T-helper 22 cell (primary cell): ENCODE measurements around the gene CELSR1.

Source experiments
- DNase-seq: peaks from one replicate; pipeline ENCODE4 v3.0.0-alpha.2; 2020; ENCODE audit warnings: low read depth

Gene CELSR1

GRCh38 chr22:46537225-46537945 lies at the start of gene CELSR1:
CELSR1 (minus strand) TSS chr22:46537620; CDS start chr22:46537170, 450 bp downstream.
- no peak for DNase-seq

- no peak for DNase-seq
Observed at GRCh38 chr22:46587061-46587460, 49.6 kb upstream of the CELSR1 start.

GRCh38 chr22:46586531-46587011 lies 49.2 kb upstream of the CELSR1 start:
- no peak for DNase-seq

GRCh38 chr22:46586123-46586519 lies 48.7 kb upstream of the CELSR1 start:
- DNase-seq, result no peak

- DNase-seq, result no peak
Observed at GRCh38 chr22:46585340-46586122, 48.1 kb upstream of the CELSR1 start.

- no peak for DNase-seq
Observed at GRCh38 chr22:46584081-46584921, 46.9 kb upstream of the CELSR1 start.

GRCh38 chr22:46583571-46583970 lies 46.2 kb upstream of the CELSR1 start:
- DNase-seq, result no peak

- DNase-seq, result no peak
Observed at GRCh38 chr22:46582281-46582933, 45.0 kb upstream of the CELSR1 start.

GRCh38 chr22:46581538-46582244 lies 44.3 kb upstream of the CELSR1 start:
- no peak for DNase-seq

- no peak for DNase-seq
Observed at GRCh38 chr22:46580940-46581537, 43.6 kb upstream of the CELSR1 start.

- no peak for DNase-seq
Observed at GRCh38 chr22:46579751-46580449, 42.5 kb upstream of the CELSR1 start.

GRCh38 chr22:46578824-46579561 lies 41.6 kb upstream of the CELSR1 start:
- DNase-seq, result no peak

GRCh38 chr22:46578251-46578823 lies 40.9 kb upstream of the CELSR1 start:
- DNase-seq, result no peak

- DNase-seq, result no peak
Observed at GRCh38 chr22:46577368-46578249, 40.2 kb upstream of the CELSR1 start.

- peak; percentile 40 for DNase-seq
Observed at GRCh38 chr22:46576556-46577367, 39.3 kb upstream of the CELSR1 start.

GRCh38 chr22:46575911-46576555 lies 38.6 kb upstream of the CELSR1 start:
- DNase-seq, result no peak
